ENCODE measurements around the gene SFSWAP. TPM values are rescaled to one million over a fixed set of nuclear protein-coding genes. Genes with fewer than 3 reads are reported as not detected.
"Not testable (repeated sequence)": the region's sequence is repeated elsewhere in the genome, so short reads cannot be mapped to it uniquely, and the experiment has no call there.

Gene SFSWAP
- total RNA-seq: 10 to 100 TPM; 72.4 to 77.8 (median 76.7) TPM

DNA sequence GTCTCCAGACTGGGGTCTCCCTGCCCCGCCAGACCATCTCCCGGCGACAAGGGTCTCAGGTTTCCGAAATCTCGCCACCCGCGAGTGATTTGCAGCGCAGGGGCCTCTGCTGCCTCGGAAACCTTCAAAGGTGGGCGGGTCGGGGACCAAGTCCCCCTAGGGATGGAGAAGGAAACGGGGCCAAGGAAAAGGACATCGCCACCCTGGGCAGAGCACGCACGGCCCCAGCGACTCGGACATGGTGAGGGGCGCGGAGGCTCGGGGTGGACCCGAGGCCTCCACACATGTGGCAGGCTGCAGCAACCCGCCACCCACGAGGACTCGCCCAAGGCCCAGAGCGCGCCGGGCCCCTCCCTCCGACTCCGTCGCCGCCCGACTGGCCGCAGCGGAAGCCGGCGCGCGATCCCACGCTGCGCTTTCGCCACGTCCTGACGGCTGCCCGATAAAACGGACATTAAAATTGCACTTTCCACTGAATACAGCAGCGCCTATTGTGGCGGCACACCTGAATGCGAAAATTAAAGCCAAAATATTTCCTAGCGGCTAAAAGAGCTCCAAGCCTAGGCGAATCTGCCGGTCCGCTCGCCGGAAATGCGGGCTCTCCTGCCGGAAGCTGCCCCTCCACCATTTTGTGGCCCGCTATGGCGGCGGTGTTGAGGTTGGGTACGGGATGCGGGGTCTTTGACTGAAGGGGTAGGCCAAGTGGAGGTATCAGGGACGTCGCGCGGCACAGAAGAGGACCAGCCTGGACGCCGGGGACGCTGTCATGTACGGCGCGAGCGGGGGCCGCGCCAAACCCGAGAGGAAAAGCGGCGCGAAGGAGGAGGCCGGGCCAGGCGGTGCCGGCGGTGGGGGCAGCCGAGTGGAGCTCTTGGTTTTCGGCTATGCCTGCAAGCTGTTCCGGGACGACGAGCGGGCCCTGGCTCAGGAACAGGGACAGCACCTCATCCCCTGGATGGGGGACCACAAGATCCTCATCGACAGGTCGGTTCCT is at the start of gene SFSWAP:
TSS of gene SFSWAP (plus strand) at position 627 of the 994 bp plus-strand sequence. CDS start at position 767, 140 bp downstream.
- DNase-seq (peak; percentile 67), ATAC-seq (peak; percentile 94 to 95)
- H3K9me3 Mint-ChIP-seq: no peaks in the 10 kb centered on the region
- peak within 1 kb of the TSS; percentile 94 for H3K4me3 Mint-ChIP-seq
- H3K27me3 Mint-ChIP-seq (ENCODE audit: low read depth): no peaks in the 10 kb centered on the region
- H3K36me3 Mint-ChIP-seq (ENCODE audit: insufficient read depth): peaks cover 13% of the 10 kb centered on the region
- H3K4me1 Mint-ChIP-seq (ENCODE audit: low read depth): peaks cover 27% of the 10 kb centered on the region

DNA sequence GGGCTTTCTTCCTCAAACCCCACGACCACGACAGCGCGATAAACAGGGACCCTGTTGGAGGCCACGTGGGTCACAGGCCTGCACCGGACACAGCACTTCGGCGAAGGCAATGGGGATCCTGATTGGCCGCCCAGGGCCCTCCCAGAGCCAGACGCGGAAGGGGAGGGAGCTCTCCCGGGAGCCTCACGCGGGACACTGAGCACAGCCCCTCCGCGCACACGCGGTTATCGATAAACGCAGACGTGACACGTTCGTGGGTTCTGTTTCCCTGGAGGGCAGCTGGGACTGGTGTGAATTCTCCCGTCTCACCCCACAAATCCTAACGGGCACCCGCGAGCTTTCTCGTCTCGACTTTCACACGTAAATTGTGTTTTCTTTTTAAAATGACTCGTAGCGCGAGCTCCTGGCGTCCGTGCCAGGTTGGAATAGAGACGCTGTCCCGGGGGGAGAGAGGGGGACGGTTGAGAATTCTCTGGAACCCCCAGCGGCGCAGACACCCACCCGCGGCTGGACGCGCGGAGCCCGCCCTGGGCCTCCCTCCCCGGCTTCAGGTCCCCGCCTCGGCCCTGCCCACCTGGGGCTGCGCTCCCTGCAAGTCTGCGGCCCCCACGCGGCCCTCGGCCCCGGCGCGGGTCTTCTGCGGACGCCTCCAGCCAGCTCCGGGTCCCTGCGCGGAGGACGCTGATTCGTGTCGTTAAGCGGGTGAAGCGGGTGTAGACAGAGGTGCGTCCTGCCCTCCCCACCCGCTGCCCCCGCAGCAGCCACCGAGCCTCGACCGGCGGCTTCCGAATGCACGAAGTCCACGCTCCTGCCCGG is 49.5 kb upstream of the SFSWAP start:
- not testable (repeated sequence) for H3K27me3 Mint-ChIP-seq (ENCODE audit: low read depth); H3K4me1 Mint-ChIP-seq (ENCODE audit: low read depth); H3K36me3 Mint-ChIP-seq (ENCODE audit: insufficient read depth); H3K4me3 Mint-ChIP-seq; DNase-seq; H3K9me3 Mint-ChIP-seq
- ATAC-seq: peak; percentile 39 to 52

DNA sequence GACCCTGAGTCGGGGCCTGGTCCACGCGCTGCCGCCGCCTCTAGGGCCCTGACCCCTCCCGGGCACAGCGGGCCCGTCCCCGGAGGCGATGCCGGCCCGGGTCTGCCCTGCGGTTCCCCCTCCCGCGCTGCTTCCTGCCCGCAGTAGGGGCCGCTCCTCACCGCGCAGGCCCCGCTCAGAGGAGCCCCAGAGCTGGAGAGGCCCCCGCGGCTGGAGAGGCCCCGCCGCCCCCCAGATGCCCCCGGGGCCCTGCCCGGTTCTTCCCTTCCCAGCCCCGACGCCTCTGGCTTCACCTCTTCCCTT is 49.0 kb upstream of the SFSWAP start:
- H3K36me3 Mint-ChIP-seq (ENCODE audit: insufficient read depth); H3K9me3 Mint-ChIP-seq; DNase-seq; H3K4me1 Mint-ChIP-seq (ENCODE audit: low read depth); H3K27me3 Mint-ChIP-seq (ENCODE audit: low read depth): not testable (repeated sequence)
- H3K4me3 Mint-ChIP-seq: peak overlapping the region; percentile 68
- ATAC-seq: peak; percentile 41 to 61

DNA sequence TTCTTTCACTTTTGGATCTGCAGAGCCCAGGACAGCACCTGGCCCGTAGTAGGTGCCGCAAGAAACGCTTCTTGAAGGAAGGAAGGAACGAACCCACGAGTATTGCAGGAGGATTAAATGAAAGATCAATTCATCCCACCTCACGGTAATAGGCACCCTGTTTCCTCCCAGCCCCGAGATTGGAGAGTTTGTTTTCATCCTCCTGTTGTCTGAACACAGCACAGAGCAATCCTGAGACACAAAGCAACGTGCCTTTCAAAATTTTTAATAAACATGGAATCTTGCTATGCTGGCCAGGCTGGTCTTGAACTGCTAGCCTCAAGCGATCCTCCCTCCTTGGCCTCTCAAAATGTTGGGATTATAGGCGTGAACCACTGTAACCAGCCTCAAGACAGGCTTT is 48.5 kb upstream of the SFSWAP start:
- H3K9me3 Mint-ChIP-seq; ATAC-seq; H3K4me1 Mint-ChIP-seq (ENCODE audit: low read depth); H3K36me3 Mint-ChIP-seq (ENCODE audit: insufficient read depth); DNase-seq; H3K27me3 Mint-ChIP-seq (ENCODE audit: low read depth): not testable (repeated sequence)
- H3K4me3 Mint-ChIP-seq: peak overlapping the region; percentile 68

DNA sequence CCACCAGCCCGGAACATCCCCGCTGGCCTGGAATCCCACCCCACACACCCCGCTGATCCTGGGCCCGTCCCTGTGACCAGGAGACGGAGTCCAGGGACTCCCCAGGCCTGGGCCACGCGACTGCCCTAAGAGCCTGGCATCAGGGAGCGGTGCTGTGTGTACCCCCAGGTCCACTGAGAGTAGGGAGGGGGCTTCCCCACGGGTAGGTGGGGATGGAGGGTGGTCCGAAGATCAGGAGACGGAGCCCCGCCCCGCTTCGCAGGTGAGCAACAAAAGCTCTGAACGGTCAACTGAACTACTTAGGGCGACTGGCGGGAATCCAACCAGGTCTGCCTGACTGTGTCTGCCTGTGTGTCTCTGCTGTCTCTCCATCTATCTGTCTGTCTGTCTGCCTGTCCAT is 45.2 kb upstream of the SFSWAP start:
- H3K9me3 Mint-ChIP-seq; H3K4me3 Mint-ChIP-seq; H3K36me3 Mint-ChIP-seq (ENCODE audit: insufficient read depth); DNase-seq; H3K4me1 Mint-ChIP-seq (ENCODE audit: low read depth); H3K27me3 Mint-ChIP-seq (ENCODE audit: low read depth); ATAC-seq: not testable (repeated sequence)

DNA sequence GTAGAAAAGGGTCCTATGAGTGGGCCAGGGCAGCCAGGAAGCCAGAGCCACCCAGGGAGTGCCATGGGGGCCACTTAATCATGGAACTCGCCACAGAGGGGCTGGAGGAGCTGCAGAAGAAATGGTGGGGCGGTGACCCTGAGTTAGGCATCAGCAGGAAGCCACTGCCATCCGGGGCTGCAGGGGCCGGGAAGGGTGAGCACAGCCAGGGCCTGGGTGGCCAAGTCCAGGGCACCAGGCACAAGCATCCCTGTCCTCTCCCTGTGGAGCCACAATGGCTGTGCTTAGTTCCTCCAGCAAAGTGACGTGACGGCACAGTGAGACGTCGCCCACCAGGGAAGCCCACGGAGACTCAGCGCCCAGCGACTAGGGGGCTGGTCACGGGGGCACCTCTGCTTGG is 44.4 kb upstream of the SFSWAP start:
- not testable (repeated sequence) for H3K27me3 Mint-ChIP-seq (ENCODE audit: low read depth); ATAC-seq; DNase-seq; H3K4me3 Mint-ChIP-seq; H3K36me3 Mint-ChIP-seq (ENCODE audit: insufficient read depth); H3K9me3 Mint-ChIP-seq; H3K4me1 Mint-ChIP-seq (ENCODE audit: low read depth)

DNA sequence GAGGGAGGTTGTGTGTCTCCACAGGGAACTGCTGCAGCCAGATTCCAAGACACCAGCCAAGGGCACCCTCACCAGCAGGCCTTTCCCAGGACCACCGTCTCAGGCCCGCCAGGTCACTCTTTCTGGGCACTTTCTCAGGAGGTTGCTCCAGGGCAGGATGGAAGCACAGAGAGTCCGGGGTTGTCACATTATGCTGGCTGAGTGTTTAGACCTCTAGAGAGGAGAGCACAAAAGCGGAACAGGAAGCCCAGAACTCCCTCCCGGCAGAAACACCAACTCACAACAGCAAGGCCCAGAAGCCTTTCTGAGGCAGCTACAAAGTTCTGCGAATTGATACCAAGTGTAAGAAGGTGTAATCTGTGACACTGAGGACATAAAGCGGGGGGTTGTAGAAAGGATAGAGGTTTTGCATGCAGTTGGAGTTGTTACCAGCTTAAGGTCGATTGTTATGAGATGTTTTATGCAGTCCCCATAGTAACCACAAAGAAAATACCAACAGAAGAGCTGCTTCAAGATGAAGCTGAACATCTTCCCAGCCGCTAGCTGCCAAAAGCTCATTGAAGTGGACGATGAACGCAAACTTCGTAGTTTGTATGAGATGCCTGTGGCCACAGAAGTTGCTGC is 43.8 kb upstream of the SFSWAP start:
- not testable (repeated sequence) for ATAC-seq; DNase-seq; H3K4me3 Mint-ChIP-seq; H3K9me3 Mint-ChIP-seq; H3K36me3 Mint-ChIP-seq (ENCODE audit: insufficient read depth); H3K4me1 Mint-ChIP-seq (ENCODE audit: low read depth); H3K27me3 Mint-ChIP-seq (ENCODE audit: low read depth)

DNA sequence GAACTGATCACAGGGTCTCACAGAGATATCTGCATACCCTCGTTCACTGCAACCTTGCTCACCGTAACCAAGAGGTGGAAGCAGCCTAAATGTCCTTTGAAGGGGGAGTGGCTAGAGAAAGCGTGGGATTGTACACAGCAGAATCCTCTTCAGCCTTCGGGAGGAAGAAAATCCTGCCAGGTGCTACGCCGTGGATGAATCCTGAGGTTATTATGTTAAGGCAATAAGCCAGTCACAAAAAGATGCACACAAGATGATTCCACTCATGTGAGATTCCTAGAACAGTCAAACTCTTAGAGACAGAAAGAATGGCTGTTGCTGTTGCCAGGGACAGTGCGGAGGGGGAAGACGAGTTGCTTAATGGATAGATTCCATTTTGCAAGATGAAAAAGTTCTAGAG is 39.6 kb upstream of the SFSWAP start:
- peaks cover 2% of the 10 kb centered on the region for H3K4me1 Mint-ChIP-seq (ENCODE audit: low read depth)
- DNase-seq: no peak
- ATAC-seq: no peak
- peaks cover 8% of the 10 kb centered on the region for H3K27me3 Mint-ChIP-seq (ENCODE audit: low read depth)
- H3K4me3 Mint-ChIP-seq: no peak overlapping the region
- no peaks in the 10 kb centered on the region for H3K36me3 Mint-ChIP-seq (ENCODE audit: insufficient read depth)
- peaks cover 10% of the 10 kb centered on the region for H3K9me3 Mint-ChIP-seq

DNA sequence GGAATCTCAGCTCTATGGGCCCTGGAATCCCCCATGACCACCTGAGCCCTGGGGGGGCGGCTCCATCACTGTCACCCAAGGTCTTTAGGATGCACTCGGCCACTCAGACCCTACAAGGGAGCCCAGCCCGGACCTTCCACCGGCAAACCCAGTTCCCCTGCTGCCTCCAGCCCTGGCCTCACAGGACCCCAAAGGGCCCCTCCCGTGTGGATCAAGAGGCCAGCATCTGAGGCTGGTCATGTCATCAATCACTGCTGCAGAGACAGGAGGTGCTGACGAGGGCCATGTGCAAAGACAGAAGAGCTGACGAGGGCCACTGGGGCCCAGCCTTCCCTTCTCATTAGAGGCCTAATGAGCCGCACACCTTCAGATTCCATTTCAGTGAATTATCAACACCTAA is 39.0 kb upstream of the SFSWAP start:
- Mint-ChIP-seq H3K36me3 (ENCODE audit: insufficient read depth) (no peaks in the 10 kb centered on the region), H3K4me3 (no peak overlapping the region), H3K4me1 (ENCODE audit: low read depth) (peaks cover 2% of the 10 kb centered on the region), H3K27me3 (ENCODE audit: low read depth) (peaks cover 8% of the 10 kb centered on the region), H3K9me3 (peaks cover 10% of the 10 kb centered on the region)
- DNase-seq: no peak
- ATAC-seq: no peak

DNA sequence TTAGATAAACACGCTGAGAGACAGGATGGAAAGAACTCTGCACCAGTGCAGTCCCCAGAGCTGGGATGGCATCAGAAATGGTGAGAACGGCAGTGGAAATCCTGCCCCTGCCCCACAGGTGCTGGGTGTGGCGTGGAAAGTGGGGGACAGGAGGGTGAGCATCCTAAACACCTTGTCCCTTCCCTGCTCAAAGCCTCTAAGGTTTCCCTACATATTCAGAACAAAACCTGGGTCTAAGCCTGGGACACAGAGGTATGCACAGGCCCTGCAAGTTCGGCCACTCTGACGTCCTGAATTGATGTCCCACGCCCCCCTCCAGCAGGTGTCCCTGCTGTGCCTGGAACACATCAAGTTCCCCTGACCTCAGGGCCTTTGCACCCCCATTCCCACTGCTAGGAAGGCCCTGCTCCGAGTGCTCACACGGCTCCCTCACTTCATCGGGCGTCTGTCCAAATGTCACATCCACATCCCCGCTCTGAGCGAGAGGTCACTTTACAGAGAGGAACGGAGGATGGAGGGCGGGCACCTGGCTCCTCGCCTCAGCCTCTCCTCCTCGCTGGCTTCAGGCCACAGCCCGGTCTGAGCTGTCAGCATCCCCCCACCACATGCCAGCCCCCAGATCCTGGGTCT is 38.5 kb upstream of the SFSWAP start:
- no peaks in the 10 kb centered on the region for H3K36me3 Mint-ChIP-seq (ENCODE audit: insufficient read depth)
- peaks cover 10% of the 10 kb centered on the region for H3K9me3 Mint-ChIP-seq
- no peak for DNase-seq
- H3K4me1 Mint-ChIP-seq (ENCODE audit: low read depth): no peaks in the 10 kb centered on the region
- H3K27me3 Mint-ChIP-seq (ENCODE audit: low read depth): peaks cover 8% of the 10 kb centered on the region
- no peak overlapping the region for H3K4me3 Mint-ChIP-seq
- no peak for ATAC-seq

DNA sequence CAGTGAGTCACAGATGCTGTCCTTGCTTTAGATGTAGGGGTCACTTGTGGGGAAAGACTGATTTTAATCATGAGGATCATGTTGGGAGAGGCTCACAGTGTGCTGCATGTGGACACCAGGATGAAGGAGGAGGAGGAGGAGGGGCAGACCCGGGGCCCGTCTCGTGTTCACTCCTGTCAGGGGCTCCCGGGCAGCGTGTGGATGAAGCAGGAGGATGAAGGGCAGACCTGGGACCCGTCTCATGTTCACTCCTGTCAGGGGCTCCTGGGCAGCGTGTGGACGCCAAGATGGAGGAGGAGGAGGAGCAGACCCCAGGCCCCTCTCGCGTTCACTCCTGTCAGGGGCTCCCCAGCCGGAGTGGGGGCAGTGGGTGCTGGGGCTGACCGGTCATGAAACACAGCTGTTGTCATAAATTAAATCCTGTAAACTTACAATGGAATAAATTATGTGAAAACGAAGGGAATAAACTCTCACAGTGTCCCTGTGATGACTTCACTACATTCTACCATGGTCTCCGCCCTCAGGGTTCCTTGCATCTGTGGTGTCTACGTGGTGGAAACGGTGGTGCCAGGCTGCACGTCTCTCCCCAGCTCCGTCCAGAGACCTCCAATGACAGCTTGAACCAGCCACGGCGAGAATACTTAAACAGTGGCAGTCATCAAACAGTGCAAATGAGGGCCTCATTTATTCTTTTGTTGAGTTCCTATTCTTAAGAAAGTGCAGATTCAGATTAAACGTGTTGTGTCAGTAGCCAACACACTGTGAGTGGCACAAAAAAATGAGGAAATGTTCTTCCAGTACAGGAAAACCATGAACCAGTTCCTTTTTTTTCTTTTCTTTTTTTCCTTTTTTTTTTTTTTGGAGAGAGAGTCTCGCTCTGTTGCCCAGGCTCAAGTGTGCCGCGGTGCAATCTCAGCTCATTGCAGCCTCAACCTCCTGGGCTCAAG is 37.7 kb upstream of the SFSWAP start:
- no peak for ATAC-seq
- H3K9me3 Mint-ChIP-seq: peaks cover 10% of the 10 kb centered on the region

DNA sequence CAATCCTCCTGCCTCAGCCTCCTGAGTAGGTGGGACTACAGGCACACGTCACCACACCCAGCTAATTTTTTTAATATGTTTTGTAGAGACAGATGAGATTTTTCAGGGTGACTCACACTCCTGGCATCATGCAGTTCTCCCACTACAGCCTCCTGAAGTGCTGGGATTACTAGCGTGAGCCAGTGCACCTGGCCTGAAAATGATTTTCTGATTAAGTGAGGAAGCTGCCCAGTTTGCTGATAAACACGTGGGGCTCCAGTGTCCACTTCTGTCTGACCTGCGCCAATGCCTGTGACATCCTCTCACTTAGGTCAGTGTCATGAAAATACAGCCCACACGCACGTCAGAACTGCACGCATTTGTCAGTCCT is 37.0 kb upstream of the SFSWAP start:
- no peak for ATAC-seq
- peaks cover 8% of the 10 kb centered on the region for H3K27me3 Mint-ChIP-seq (ENCODE audit: low read depth)
- H3K9me3 Mint-ChIP-seq: peaks cover 10% of the 10 kb centered on the region
- no peaks in the 10 kb centered on the region for H3K4me1 Mint-ChIP-seq (ENCODE audit: low read depth)
- no peak for DNase-seq
- H3K4me3 Mint-ChIP-seq: no peak overlapping the region
- H3K36me3 Mint-ChIP-seq (ENCODE audit: insufficient read depth): no peaks in the 10 kb centered on the region

More for the DNA sequence above, 37.7 kb upstream of the SFSWAP start:
- peaks cover 8% of the 10 kb centered on the region for H3K27me3 Mint-ChIP-seq (ENCODE audit: low read depth)
- H3K4me1 Mint-ChIP-seq (ENCODE audit: low read depth): no peaks in the 10 kb centered on the region
- no peak for DNase-seq
- no peak overlapping the region for H3K4me3 Mint-ChIP-seq
- H3K36me3 Mint-ChIP-seq (ENCODE audit: insufficient read depth): no peaks in the 10 kb centered on the region

DNA sequence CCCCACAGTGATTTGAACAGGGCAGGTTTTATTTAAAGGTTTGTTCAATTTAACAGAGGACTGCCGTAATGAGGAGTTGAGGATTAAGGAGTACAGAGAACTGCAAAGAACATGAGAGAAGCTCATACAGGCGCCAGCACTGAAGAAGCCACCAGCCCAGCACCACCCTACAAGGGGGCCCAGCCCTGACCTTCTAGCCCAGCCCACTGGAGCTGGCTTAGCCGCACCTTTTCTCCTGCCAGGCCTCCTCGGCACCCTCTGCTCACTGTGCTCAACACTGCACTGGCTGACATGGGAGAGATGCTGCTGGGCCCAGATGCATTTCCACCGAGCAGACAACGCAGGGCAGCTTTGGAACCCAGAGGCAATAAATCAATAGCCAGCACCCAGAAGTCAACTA is 36.5 kb upstream of the SFSWAP start:
- ATAC-seq (no peak), DNase-seq (no peak)
- Mint-ChIP-seq H3K9me3 (peaks cover 10% of the 10 kb centered on the region), H3K27me3 (ENCODE audit: low read depth) (peaks cover 8% of the 10 kb centered on the region), H3K4me3 (no peak overlapping the region), H3K36me3 (ENCODE audit: insufficient read depth) (no peaks in the 10 kb centered on the region), H3K4me1 (ENCODE audit: low read depth) (no peaks in the 10 kb centered on the region)
